Activated naive CD4-positive, alpha-beta T cell treated with anti-CD3 and anti-CD28 coated beads, Interleukin-2, amount 50 U/mL, for 24 hours (primary cell): Measurements from ENCODE around the gene MARK3.
A peak's percentile ranks its signal among the peaks of the same experiment; 100 is the strongest.

ENCODE experiments used
- H3K27ac Mint-ChIP-seq: one replicate; pipeline ENCODE4 v1.8.0; 2021; ENCODE audit warnings: mild to moderate bottlenecking, mixed read lengths
- H3K27me3 Mint-ChIP-seq: one replicate; pipeline ENCODE4 v1.8.0; 2021; ENCODE audit warnings: mixed read lengths
- H3K36me3 Mint-ChIP-seq: one replicate; pipeline ENCODE4 v1.8.0; 2021; ENCODE audit warnings: mixed read lengths
- H3K4me1 Mint-ChIP-seq: one replicate; pipeline ENCODE4 v1.8.0; 2021; ENCODE audit warnings: mixed read lengths
- H3K4me3 Mint-ChIP-seq: one replicate; pipeline ENCODE4 v1.8.0; 2021; ENCODE audit warnings: mild to moderate bottlenecking, mixed read lengths
- H3K9me3 Mint-ChIP-seq: one replicate; pipeline ENCODE4 v1.8.0; 2021; ENCODE audit warnings: mixed read lengths

Gene MARK3

GRCh38 chr14:103401223-103402214 lies 16.3 kb downstream of the MARK3 start:
- no peaks in the 10 kb centered on the region for H3K27me3 Mint-ChIP-seq
- peak overlapping the region; percentile 63 for H3K27ac Mint-ChIP-seq
- H3K36me3 Mint-ChIP-seq = no peaks in the 10 kb centered on the region
- H3K4me3 Mint-ChIP-seq = peak overlapping the region; percentile 43
- no peaks in the 10 kb centered on the region for H3K9me3 Mint-ChIP-seq
- peaks cover 70% of the 10 kb centered on the region for H3K4me1 Mint-ChIP-seq

- H3K27me3 Mint-ChIP-seq = no peaks in the 10 kb centered on the region
- H3K27ac Mint-ChIP-seq = peak overlapping the region; percentile 38
- peaks cover 65% of the 10 kb centered on the region for H3K4me1 Mint-ChIP-seq
- H3K9me3 Mint-ChIP-seq = no peaks in the 10 kb centered on the region
- H3K36me3 Mint-ChIP-seq = no peaks in the 10 kb centered on the region
- no peak overlapping the region for H3K4me3 Mint-ChIP-seq
Measured at GRCh38 chr14:103402695-103403094, 17.5 kb downstream of the MARK3 start.

- Mint-ChIP-seq H3K27ac (peak overlapping the region; percentile 25), H3K9me3 (no peaks in the 10 kb centered on the region), H3K36me3 (peaks cover 7% of the 10 kb centered on the region), H3K27me3 (no peaks in the 10 kb centered on the region), H3K4me1 (peaks cover 61% of the 10 kb centered on the region), H3K4me3 (peak overlapping the region; percentile 40)
Measured at GRCh38 chr14:103404032-103404918, 19.1 kb downstream of the MARK3 start.

- no peaks in the 10 kb centered on the region for H3K9me3 Mint-ChIP-seq
- H3K36me3 Mint-ChIP-seq = peaks cover 10% of the 10 kb centered on the region
- no peak overlapping the region for H3K4me3 Mint-ChIP-seq
- no peaks in the 10 kb centered on the region for H3K27me3 Mint-ChIP-seq
- peaks cover 60% of the 10 kb centered on the region for H3K4me1 Mint-ChIP-seq
- no peak overlapping the region for H3K27ac Mint-ChIP-seq
Measured at GRCh38 chr14:103404920-103405319, 19.7 kb downstream of the MARK3 start.

GRCh38 chr14:103408491-103409155 lies 23.4 kb downstream of the MARK3 start:
- Mint-ChIP-seq H3K4me1 (peaks cover 28% of the 10 kb centered on the region), H3K4me3 (no peak overlapping the region), H3K9me3 (no peaks in the 10 kb centered on the region), H3K27ac (no peak overlapping the region), H3K36me3 (peaks cover 14% of the 10 kb centered on the region), H3K27me3 (no peaks in the 10 kb centered on the region)

GRCh38 chr14:103416916-103417315 lies 31.7 kb downstream of the MARK3 start:
- no peaks in the 10 kb centered on the region for H3K27me3 Mint-ChIP-seq
- H3K36me3 Mint-ChIP-seq = peaks cover 21% of the 10 kb centered on the region

GRCh38 chr14:103418481-103418818 lies 33.2 kb downstream of the MARK3 start:
- Mint-ChIP-seq H3K36me3 (peaks cover 21% of the 10 kb centered on the region), H3K27ac (peak overlapping the region; percentile 8), H3K27me3 (no peaks in the 10 kb centered on the region), H3K4me3 (peak overlapping the region; percentile 19), H3K9me3 (no peaks in the 10 kb centered on the region), H3K4me1 (peaks cover 72% of the 10 kb centered on the region)

More at GRCh38 chr14:103416916-103417315, 31.7 kb downstream of the MARK3 start:
- peaks cover 59% of the 10 kb centered on the region for H3K4me1 Mint-ChIP-seq
- H3K27ac Mint-ChIP-seq = peak overlapping the region; percentile 13
- H3K4me3 Mint-ChIP-seq = peak overlapping the region; percentile 0
- H3K9me3 Mint-ChIP-seq = no peaks in the 10 kb centered on the region

GRCh38 chr14:103421556-103421955 lies 36.3 kb downstream of the MARK3 start:
- peaks cover 13% of the 10 kb centered on the region for H3K36me3 Mint-ChIP-seq
- no peaks in the 10 kb centered on the region for H3K27me3 Mint-ChIP-seq
- H3K9me3 Mint-ChIP-seq = no peaks in the 10 kb centered on the region
- H3K4me3 Mint-ChIP-seq = no peak overlapping the region
- H3K27ac Mint-ChIP-seq = no peak overlapping the region
- H3K4me1 Mint-ChIP-seq = peaks cover 71% of the 10 kb centered on the region

- H3K27me3 Mint-ChIP-seq = no peaks in the 10 kb centered on the region
- no peaks in the 10 kb centered on the region for H3K9me3 Mint-ChIP-seq
- H3K4me3 Mint-ChIP-seq = no peak overlapping the region
- peaks cover 7% of the 10 kb centered on the region for H3K36me3 Mint-ChIP-seq
- peaks cover 70% of the 10 kb centered on the region for H3K4me1 Mint-ChIP-seq
- no peak overlapping the region for H3K27ac Mint-ChIP-seq
Measured at GRCh38 chr14:103423050-103423461, 37.8 kb downstream of the MARK3 start.

GRCh38 chr14:103427485-103428443 lies 42.5 kb downstream of the MARK3 start:
- H3K27me3 Mint-ChIP-seq = no peaks in the 10 kb centered on the region

GRCh38 chr14:103428723-103429556 lies 43.7 kb downstream of the MARK3 start:
- Mint-ChIP-seq H3K27me3 (no peaks in the 10 kb centered on the region), H3K27ac (peak overlapping the region; percentile 76), H3K4me3 (peak overlapping the region; percentile 65), H3K4me1 (peaks cover 67% of the 10 kb centered on the region), H3K36me3 (peaks cover 11% of the 10 kb centered on the region), H3K9me3 (no peaks in the 10 kb centered on the region)

More at GRCh38 chr14:103427485-103428443, 42.5 kb downstream of the MARK3 start:
- peaks cover 70% of the 10 kb centered on the region for H3K4me1 Mint-ChIP-seq
- H3K36me3 Mint-ChIP-seq = peaks cover 9% of the 10 kb centered on the region
- H3K27ac Mint-ChIP-seq = peak overlapping the region; percentile 51
- H3K9me3 Mint-ChIP-seq = no peaks in the 10 kb centered on the region
- no peak overlapping the region for H3K4me3 Mint-ChIP-seq

GRCh38 chr14:103430358-103430757 lies 45.1 kb downstream of the MARK3 start:
- Mint-ChIP-seq H3K27me3 (no peaks in the 10 kb centered on the region), H3K4me3 (no peak overlapping the region), H3K36me3 (peaks cover 10% of the 10 kb centered on the region), H3K27ac (peak overlapping the region; percentile 30), H3K4me1 (peaks cover 64% of the 10 kb centered on the region), H3K9me3 (no peaks in the 10 kb centered on the region)

GRCh38 chr14:103432627-103433026 lies 47.4 kb downstream of the MARK3 start:
- H3K27ac Mint-ChIP-seq = no peak overlapping the region
- H3K4me3 Mint-ChIP-seq = no peak overlapping the region
- H3K36me3 Mint-ChIP-seq = peaks cover 13% of the 10 kb centered on the region
- peaks cover 54% of the 10 kb centered on the region for H3K4me1 Mint-ChIP-seq
- H3K27me3 Mint-ChIP-seq = no peaks in the 10 kb centered on the region
- no peaks in the 10 kb centered on the region for H3K9me3 Mint-ChIP-seq
